Transverse colon (tissue), 4 donors: ENCODE data around the gene SCAMP1.

Source experiments
- POLR2A ChIP-seq: fragments of 450-650 bp; IDR thresholded peaks from one replicate; pipeline ENCODE4 v1.6.1; 2016; ENCODE audit warnings: antibody characterized with exemption, mild to moderate bottlenecking, moderate library complexity
- POLR2AphosphoS5 ChIP-seq, 3 donors: sonication (generic); formaldehyde crosslinking; IDR thresholded peaks; one replicate each; pipeline ENCODE4 v1.6.1; 2016; ENCODE audit warnings: antibody characterized with exemption in 3 of 3
- TF ChIP-seq, protein P1 (sequence below), 5 experiments: fragments of 200-600 bp in 3 of 5; fragments of 450-650 bp in 2 of 5; sonication (generic) in 3 of 5; IDR thresholded peaks; 1 replicate in 2 of 5; 2 replicates in 3 of 5; pipeline ENCODE4 v1.5.1; 2016 to 2017; ENCODE audit warnings: antibody characterized with exemption in 5 of 5, inconsistent platforms in 3 of 5, mild to moderate bottlenecking in 2 of 5, moderate library complexity in 1 of 5

GRCh38 chr5:78458843-78459242 lies 98.4 kb downstream of the SCAMP1 start:
- TF ChIP-seq POLR2A (no peak), POLR2AphosphoS5 (IDR thresholded peaks at IDR 0.05) (no peak)
- TF ChIP-seq, protein P1, sequence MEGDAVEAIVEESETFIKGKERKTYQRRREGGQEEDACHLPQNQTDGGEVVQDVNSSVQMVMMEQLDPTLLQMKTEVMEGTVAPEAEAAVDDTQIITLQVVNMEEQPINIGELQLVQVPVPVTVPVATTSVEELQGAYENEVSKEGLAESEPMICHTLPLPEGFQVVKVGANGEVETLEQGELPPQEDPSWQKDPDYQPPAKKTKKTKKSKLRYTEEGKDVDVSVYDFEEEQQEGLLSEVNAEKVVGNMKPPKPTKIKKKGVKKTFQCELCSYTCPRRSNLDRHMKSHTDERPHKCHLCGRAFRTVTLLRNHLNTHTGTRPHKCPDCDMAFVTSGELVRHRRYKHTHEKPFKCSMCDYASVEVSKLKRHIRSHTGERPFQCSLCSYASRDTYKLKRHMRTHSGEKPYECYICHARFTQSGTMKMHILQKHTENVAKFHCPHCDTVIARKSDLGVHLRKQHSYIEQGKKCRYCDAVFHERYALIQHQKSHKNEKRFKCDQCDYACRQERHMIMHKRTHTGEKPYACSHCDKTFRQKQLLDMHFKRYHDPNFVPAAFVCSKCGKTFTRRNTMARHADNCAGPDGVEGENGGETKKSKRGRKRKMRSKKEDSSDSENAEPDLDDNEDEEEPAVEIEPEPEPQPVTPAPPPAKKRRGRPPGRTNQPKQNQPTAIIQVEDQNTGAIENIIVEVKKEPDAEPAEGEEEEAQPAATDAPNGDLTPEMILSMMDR (IDR thresholded peaks at IDR 0.05): no peak
